ENCODE measurements around the gene ZW10.
"Not testable (repeated sequence)": the region's sequence is repeated elsewhere in the genome, so short reads cannot be mapped to it uniquely, and the experiment has no call there.

Gene ZW10

DNA sequence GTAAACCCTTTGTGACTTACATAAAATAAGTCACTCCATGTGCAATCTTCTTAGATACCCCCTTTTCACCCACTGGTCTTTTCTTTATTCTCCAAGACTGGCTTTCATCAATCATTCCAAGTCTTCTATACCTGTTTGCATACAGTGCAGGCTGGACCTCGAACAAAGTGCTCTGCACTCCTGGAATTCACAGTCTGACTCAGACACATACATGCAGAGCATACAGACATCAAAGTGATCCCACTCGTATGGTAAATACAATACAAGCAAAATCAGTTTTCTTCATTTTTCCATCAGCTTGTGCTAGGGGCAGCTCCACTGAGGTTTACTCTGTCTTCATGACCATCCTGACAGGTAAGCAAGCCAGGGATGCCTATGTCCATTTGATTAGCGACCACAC is 50.6 kb downstream of the ZW10 start:
- H3K9me3 ChIP-seq (ENCODE audit: control insufficient read depth, low read length) = no peaks in the 10 kb centered on the region
- no peak overlapping the region for H3K4me3 ChIP-seq (ENCODE audit: extremely low read depth, insufficient read depth, low read length, poor library complexity, severe bottlenecking)
- H3K27ac ChIP-seq (ENCODE audit: low read depth, low read length, severe bottlenecking) = no peak overlapping the region
- H3K4me1 ChIP-seq (ENCODE audit: control insufficient read depth, insufficient read depth, low read length, poor library complexity, severe bottlenecking) = no peaks in the 10 kb centered on the region
- 93 to 96% methylated on average over 3 of the region's 3 CpGs for WGBS, 2 experiments (ENCODE audit: insufficient coverage in 2 of 2)
- H3K36me3 ChIP-seq (ENCODE audit: control insufficient read depth, insufficient read depth, low read length) = no peaks in the 10 kb centered on the region

DNA sequence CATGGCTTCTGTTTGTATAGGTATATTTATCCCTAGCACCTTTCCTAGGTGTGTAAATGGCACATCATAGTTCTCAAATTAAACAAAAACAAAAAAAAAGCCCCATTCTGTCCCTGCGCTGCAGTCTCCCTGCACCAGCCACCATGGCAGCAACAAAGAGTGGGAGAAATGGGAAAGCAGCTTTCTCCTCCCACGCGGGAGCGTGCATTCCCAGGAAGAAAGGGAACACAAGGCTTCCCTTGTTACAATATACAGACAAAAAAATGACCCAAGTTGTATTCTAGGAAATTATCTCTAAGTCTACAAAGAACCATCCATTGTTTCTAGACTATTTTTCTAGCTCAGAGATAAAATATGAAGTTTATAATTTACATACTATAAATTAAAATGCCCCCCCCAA is 51.3 kb downstream of the ZW10 start:
- H3K36me3 ChIP-seq (ENCODE audit: control insufficient read depth, insufficient read depth, low read length) = no peaks in the 10 kb centered on the region
- H3K9me3 ChIP-seq (ENCODE audit: control insufficient read depth, low read length) = no peaks in the 10 kb centered on the region
- H3K4me3 ChIP-seq (ENCODE audit: extremely low read depth, insufficient read depth, low read length, poor library complexity, severe bottlenecking) = no peak overlapping the region
- no peaks in the 10 kb centered on the region for H3K4me1 ChIP-seq (ENCODE audit: control insufficient read depth, insufficient read depth, low read length, poor library complexity, severe bottlenecking)
- 100% methylated on average over 1 of the region's 4 CpGs; no CpG with 5 or more reads in 1 of the 2 experiments for WGBS, 2 experiments (ENCODE audit: insufficient coverage in 2 of 2)
- no peak overlapping the region for H3K27ac ChIP-seq (ENCODE audit: low read depth, low read length, severe bottlenecking)

DNA sequence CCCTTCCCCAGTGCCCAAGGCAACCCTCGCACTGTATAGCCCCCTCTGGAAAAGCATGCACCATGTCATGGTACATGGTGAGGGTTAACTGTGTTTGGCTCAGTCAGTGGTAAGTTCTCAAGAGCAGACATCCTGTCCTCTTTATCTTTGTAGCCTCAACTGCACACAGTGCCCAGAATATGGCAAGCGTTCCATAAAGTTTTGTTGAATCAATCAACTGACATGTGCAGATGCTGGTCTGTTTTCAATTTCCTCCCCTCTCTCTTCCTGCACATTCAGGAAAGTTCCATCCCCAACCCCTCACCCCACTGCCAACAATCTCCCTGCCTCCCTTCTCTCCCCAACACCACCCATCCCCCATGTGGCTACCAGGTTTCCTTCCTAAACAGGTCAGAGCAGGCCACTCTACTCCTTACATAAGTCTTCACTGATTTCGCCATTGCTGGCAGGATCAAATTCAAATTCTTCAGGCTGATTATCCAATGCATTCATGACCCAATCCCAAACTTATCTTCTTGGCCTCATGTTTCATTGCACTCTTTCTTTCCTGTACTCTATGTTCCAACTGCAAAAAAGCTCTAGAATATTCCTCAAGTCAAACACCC is 51.9 kb downstream of the ZW10 start:
- no peak overlapping the region for H3K4me3 ChIP-seq (ENCODE audit: extremely low read depth, insufficient read depth, low read length, poor library complexity, severe bottlenecking)
- WGBS, 2 experiments (ENCODE audit: insufficient coverage in 2 of 2) = 92% methylated on average over 1 to 2 of the region's 3 CpGs
- H3K36me3 ChIP-seq (ENCODE audit: control insufficient read depth, insufficient read depth, low read length) = no peaks in the 10 kb centered on the region
- H3K4me1 ChIP-seq (ENCODE audit: control insufficient read depth, insufficient read depth, low read length, poor library complexity, severe bottlenecking) = no peaks in the 10 kb centered on the region
- no peaks in the 10 kb centered on the region for H3K9me3 ChIP-seq (ENCODE audit: control insufficient read depth, low read length)
- no peak overlapping the region for H3K27ac ChIP-seq (ENCODE audit: low read depth, low read length, severe bottlenecking)

DNA sequence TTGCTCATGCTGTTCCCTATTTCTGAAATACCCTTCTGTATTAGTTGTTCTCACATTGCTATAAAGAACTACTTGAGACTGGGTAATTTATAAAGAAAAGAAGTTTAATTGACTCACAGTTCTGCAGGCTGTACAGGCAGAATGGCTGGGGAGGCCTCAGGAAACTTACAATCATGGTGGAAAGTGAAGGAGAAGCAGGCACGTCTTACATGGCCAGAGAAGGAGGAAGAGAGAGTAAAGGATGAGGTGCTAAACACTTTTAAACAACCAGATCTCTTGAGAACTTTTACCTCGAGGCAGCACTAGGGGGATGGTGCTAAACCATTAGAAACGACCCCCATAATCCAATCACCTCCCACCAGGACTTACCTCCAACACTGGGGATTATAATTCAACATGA is 53.0 kb downstream of the ZW10 start:
- not testable (repeated sequence) for H3K27ac ChIP-seq (ENCODE audit: low read depth, low read length, severe bottlenecking); H3K36me3 ChIP-seq (ENCODE audit: control insufficient read depth, insufficient read depth, low read length); H3K4me1 ChIP-seq (ENCODE audit: control insufficient read depth, insufficient read depth, low read length, poor library complexity, severe bottlenecking); H3K9me3 ChIP-seq (ENCODE audit: control insufficient read depth, low read length); H3K4me3 ChIP-seq (ENCODE audit: extremely low read depth, insufficient read depth, low read length, poor library complexity, severe bottlenecking)
- 100% methylated on average over 1 of the region's 3 CpGs; no CpG with 5 or more reads in 1 of the 2 experiments for WGBS, 2 experiments (ENCODE audit: insufficient coverage in 2 of 2)

DNA sequence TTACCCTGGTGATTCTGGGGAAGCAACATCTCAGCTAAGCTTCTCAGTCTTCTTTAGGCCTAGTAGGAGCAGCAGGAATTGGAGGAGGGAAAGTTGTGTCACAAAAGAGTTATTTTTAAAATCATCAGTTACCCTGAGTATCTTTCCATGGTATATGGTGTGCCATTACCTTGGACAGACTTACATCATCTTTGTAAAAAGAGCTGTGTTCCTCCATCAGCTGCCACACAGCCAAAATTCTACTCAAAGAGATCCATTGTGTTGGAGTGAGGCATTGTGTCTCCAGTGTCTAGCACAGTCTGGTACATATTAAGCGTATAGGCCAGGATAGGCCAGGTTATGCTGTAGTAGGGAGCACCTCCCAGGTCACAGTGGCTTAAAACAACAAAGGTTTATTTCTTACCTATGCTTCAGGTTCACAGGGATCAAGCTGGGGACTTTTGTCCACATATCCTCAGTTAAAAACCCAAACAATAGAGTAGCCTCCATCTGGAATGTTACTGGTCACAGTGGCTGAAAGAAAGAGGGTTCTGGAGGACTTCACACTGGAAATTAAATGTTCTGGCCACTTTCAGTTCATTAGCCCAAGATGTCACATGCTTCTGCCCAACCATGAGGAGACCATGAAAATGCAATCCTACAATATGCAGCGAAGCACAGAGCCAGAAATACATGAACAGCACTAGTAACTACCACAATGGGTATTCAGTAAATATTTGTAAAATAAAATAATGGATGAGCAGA is 57.4 kb downstream of the ZW10 start:
- Histone ChIP-seq H3K27ac (ENCODE audit: low read depth, low read length, severe bottlenecking) (no peak overlapping the region), H3K4me1 (ENCODE audit: control insufficient read depth, insufficient read depth, low read length, poor library complexity, severe bottlenecking) (no peaks in the 10 kb centered on the region), H3K36me3 (ENCODE audit: control insufficient read depth, insufficient read depth, low read length) (peaks cover 7% of the 10 kb centered on the region), H3K4me3 (ENCODE audit: extremely low read depth, insufficient read depth, low read length, poor library complexity, severe bottlenecking) (no peak overlapping the region), H3K9me3 (ENCODE audit: control insufficient read depth, low read length) (no peaks in the 10 kb centered on the region)
- no CpG with 5 or more reads among the region's 2 CpGs for WGBS, 2 experiments (ENCODE audit: insufficient coverage in 2 of 2)

DNA sequence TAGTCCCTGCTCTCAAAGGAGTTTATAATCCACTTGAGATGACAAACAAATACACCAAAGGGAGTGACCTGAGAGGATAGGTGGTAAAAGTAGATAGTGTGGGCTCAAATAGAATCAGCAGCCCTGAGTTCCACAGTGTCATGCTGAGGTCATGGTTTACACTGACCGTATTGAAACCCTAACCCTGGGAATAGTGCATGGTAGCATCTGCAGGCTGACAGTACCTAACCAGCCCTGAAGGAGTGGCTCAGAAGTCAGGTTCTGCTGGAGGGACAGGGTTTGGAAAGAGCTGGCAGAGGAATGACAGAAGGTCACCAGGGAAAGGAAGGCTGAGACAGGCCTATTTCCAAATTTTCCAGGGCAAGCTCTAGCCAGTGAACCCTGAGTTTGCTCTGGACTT is 58.2 kb downstream of the ZW10 start:
- Histone ChIP-seq H3K36me3 (ENCODE audit: control insufficient read depth, insufficient read depth, low read length) (peaks cover 7% of the 10 kb centered on the region), H3K4me1 (ENCODE audit: control insufficient read depth, insufficient read depth, low read length, poor library complexity, severe bottlenecking) (no peaks in the 10 kb centered on the region), H3K9me3 (ENCODE audit: control insufficient read depth, low read length) (no peaks in the 10 kb centered on the region), H3K27ac (ENCODE audit: low read depth, low read length, severe bottlenecking) (no peak overlapping the region), H3K4me3 (ENCODE audit: extremely low read depth, insufficient read depth, low read length, poor library complexity, severe bottlenecking) (no peak overlapping the region)
- WGBS, 2 experiments (ENCODE audit: insufficient coverage in 2 of 2) = 90 to 100% methylated on average over 1 of the region's 1 CpG

DNA sequence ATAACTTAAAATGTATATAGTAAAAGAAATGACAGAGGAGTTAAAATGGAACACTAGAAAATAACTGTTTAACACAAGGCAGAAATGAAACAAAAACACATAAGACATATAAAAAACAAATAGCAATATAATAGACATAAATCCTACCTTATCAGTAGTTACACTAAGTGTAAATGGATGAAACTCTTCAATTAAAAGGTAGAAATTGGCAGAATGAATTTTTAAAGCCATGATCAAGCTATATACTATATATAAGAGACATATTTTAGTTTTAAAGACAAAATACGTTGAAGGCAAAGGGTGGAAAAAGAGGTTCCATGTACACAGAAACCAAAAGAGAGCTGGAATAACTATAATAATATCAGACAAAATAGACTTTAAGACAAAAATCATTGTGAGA is 62.5 kb downstream of the ZW10 start:
- peaks cover 5% of the 10 kb centered on the region for H3K4me1 ChIP-seq (ENCODE audit: control insufficient read depth, insufficient read depth, low read length, poor library complexity, severe bottlenecking)
- no peak overlapping the region for H3K4me3 ChIP-seq (ENCODE audit: extremely low read depth, insufficient read depth, low read length, poor library complexity, severe bottlenecking)
- no peak overlapping the region for H3K27ac ChIP-seq (ENCODE audit: low read depth, low read length, severe bottlenecking)
- H3K36me3 ChIP-seq (ENCODE audit: control insufficient read depth, insufficient read depth, low read length) = peaks cover 6% of the 10 kb centered on the region
- WGBS, 2 experiments (ENCODE audit: insufficient coverage in 2 of 2) = no CpG with 5 or more reads among the region's 1 CpG
- peaks cover 9% of the 10 kb centered on the region for H3K9me3 ChIP-seq (ENCODE audit: control insufficient read depth, low read length)

DNA sequence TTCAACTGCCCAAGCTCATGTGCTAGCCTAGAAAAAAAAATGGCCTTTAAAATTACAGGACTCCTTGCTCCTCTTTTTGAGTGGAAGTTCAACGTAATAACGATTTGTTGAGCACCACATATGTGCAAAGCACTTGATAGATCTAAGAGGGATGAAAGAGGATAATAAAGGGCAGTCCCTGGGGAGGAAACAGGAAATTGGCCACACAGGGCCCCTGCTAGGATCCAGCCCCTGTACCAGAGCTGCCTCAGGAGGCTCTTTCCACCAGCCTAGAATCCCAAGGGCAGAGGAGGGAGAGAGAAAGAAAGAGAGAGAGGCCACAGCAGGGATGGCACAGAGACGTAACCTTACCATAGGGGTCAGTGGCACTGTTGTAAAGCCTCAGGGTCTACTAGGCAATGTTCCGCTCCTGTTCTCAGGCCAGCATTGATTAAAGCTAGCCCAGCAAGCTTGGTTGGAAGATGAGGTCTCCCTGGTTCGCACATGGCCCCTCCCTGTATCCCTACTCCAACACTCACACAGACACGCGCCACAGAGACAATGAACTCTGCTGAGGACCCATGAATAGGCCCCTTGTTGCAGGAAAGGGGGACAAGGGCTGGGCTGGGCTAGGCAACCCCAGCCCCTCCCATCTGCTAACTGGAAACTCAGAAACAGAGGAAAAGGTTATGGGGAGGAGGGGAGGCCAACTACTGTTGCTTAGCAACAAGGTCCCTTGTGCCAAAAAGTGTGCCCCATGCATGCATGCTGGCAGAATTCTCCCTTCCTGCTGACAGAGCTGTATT is 67.4 kb downstream of the ZW10 start, which contains the start of gene TMPRSS5:
TMPRSS5 (minus strand) TSS at position 438 of the 785 bp plus-strand sequence; CDS start at position 354, 84 bp downstream.
- Histone ChIP-seq H3K27ac (ENCODE audit: low read depth, low read length, severe bottlenecking) (peak within 1 kb of the TSS; percentile 20), H3K9me3 (ENCODE audit: control insufficient read depth, low read length) (peaks cover 9% of the 10 kb centered on the region), H3K4me3 (ENCODE audit: extremely low read depth, insufficient read depth, low read length, poor library complexity, severe bottlenecking) (no peak within 1 kb of the TSS), H3K36me3 (ENCODE audit: control insufficient read depth, insufficient read depth, low read length) (no peaks in the 10 kb centered on the region), H3K4me1 (ENCODE audit: control insufficient read depth, insufficient read depth, low read length, poor library complexity, severe bottlenecking) (peaks cover 5% of the 10 kb centered on the region)
- 81 to 94% methylated on average over 4 of the region's 7 CpGs for WGBS, 2 experiments (ENCODE audit: insufficient coverage in 2 of 2)

DNA sequence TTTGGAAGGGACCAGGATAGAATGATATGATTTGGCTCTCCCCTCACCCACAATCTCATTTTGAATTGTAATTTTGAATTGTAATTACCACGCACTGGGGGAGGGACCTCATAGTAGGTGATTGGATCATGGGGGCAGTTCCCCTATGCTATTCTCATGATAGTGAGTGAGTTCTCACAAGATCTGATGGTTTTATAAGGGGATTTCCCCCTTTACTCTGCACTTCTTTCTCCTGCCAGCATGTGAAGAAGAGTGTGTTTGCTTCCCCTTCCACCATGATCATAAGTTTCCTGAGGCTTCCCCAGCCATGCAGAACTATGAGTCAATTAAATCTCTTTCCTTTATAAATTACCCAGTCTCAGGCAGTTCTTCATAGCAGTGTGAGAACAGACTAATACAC is 69.9 kb downstream of the ZW10 start:
- H3K9me3 ChIP-seq (ENCODE audit: control insufficient read depth, low read length); H3K4me1 ChIP-seq (ENCODE audit: control insufficient read depth, insufficient read depth, low read length, poor library complexity, severe bottlenecking); H3K27ac ChIP-seq (ENCODE audit: low read depth, low read length, severe bottlenecking); H3K4me3 ChIP-seq (ENCODE audit: extremely low read depth, insufficient read depth, low read length, poor library complexity, severe bottlenecking); H3K36me3 ChIP-seq (ENCODE audit: control insufficient read depth, insufficient read depth, low read length): not testable (repeated sequence)
- WGBS, 2 experiments (ENCODE audit: insufficient coverage in 2 of 2) = no CpG with 5 or more reads among the region's 1 CpG

DNA sequence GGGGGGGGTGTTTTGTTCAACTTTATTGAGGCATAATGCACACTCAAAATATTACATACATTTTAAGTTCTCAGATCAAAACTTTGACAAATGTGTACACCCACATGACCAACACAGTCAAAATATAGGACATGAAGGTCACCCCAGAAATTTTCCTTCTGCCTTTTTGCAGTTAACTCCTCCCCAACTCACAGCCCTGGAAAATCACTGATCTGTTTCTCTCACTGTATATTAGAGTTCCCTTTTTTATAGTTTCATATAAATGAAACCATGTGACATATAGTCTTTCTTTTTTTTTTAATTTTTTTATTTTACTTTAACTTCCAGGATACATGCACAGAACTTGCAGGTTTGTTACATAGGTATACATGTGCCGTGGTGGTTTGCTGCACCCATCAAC is 72.0 kb downstream of the ZW10 start:
- no peak overlapping the region for H3K27ac ChIP-seq (ENCODE audit: low read depth, low read length, severe bottlenecking)
- WGBS, 2 experiments (ENCODE audit: insufficient coverage in 2 of 2) = 78% methylated on average over 1 of the region's 1 CpG; no CpG with 5 or more reads in 1 of the 2 experiments
- H3K4me1 ChIP-seq (ENCODE audit: control insufficient read depth, insufficient read depth, low read length, poor library complexity, severe bottlenecking) = peaks cover 3% of the 10 kb centered on the region
- no peak overlapping the region for H3K4me3 ChIP-seq (ENCODE audit: extremely low read depth, insufficient read depth, low read length, poor library complexity, severe bottlenecking)
- no peaks in the 10 kb centered on the region for H3K9me3 ChIP-seq (ENCODE audit: control insufficient read depth, low read length)
- H3K36me3 ChIP-seq (ENCODE audit: control insufficient read depth, insufficient read depth, low read length) = no peaks in the 10 kb centered on the region
